Liver (tissue), 9 donors: Measurements from ENCODE around the gene BMP8A. TPM values are rescaled to one million over a fixed set of nuclear protein-coding genes. Genes with fewer than 3 reads are reported as not detected.
"Not testable (repeated sequence)": the region's sequence is repeated elsewhere in the genome, so short reads cannot be mapped to it uniquely, and the experiment has no call there.

Source experiments
- DNase-seq: peaks from one replicate; pipeline ENCODE4 v3.0.0-alpha.2; 2017; ENCODE audit warnings: low spot score
- H3K27ac ChIP-seq, 2 donors: one replicate each; pipeline ENCODE4 v1.7.0; 2013; ENCODE audit warnings: inconsistent platforms in 2 of 2, low read length in 2 of 2, control low read depth in 1 of 2, low read depth in 1 of 2, mild to moderate bottlenecking in 1 of 2
- H3K27me3 ChIP-seq, 4 donors: one replicate each; pipeline versions ENCODE4 v1.6.1 to v1.7.0; 2013; ENCODE audit warnings: low read length in 3 of 4, inconsistent platforms in 1 of 4, mild to moderate bottlenecking in 1 of 4, moderate library complexity in 1 of 4; ENCODE audit not compliant: control insufficient read depth in 4 of 4, insufficient read depth in 4 of 4
- H3K36me3 ChIP-seq, 4 donors: one replicate each; pipeline versions ENCODE4 v1.6.1 to v1.7.0; 2013; ENCODE audit warnings: low read length in 3 of 4, mild to moderate bottlenecking in 3 of 4, low read depth in 1 of 4, moderate library complexity in 1 of 4; ENCODE audit not compliant: control insufficient read depth in 4 of 4, insufficient read depth in 3 of 4
- H3K4me1 ChIP-seq, 4 donors: one replicate each; pipeline versions ENCODE4 v1.6.1 to v1.7.0; 2013; ENCODE audit warnings: low read length in 3 of 4, mild to moderate bottlenecking in 3 of 4, moderate library complexity in 1 of 4; ENCODE audit not compliant: control insufficient read depth in 4 of 4, insufficient read depth in 4 of 4
- H3K4me3 ChIP-seq, 3 donors: one replicate each; pipeline versions ENCODE4 v1.6.1 to v1.7.0; 2013; ENCODE audit warnings: low read length in 3 of 3, control low read depth in 1 of 3, low read depth in 1 of 3, mild to moderate bottlenecking in 1 of 3
- H3K9ac ChIP-seq, 2 donors: one replicate each; pipeline ENCODE4 v1.7.0; 2013; ENCODE audit warnings: low read length in 2 of 2, mild to moderate bottlenecking in 2 of 2, moderate library complexity in 2 of 2, control low read depth in 1 of 2, low read depth in 1 of 2
- H3K9me3 ChIP-seq, 4 donors: one replicate each; pipeline versions ENCODE4 v1.6.1 to v1.7.0; 2013; ENCODE audit warnings: low read length in 3 of 4; ENCODE audit not compliant: control insufficient read depth in 4 of 4
- EGR1 ChIP-seq, 2 donors: IDR thresholded peaks; 2 replicates each; pipeline ENCODE4 v1.6.1; 2016 to 2018; ENCODE audit warnings: antibody characterized with exemption in 2 of 2, low read depth in 2 of 2
- FOXA1 ChIP-seq: IDR thresholded peaks from 2 replicates; pipeline ENCODE4 v1.6.1; 2016; ENCODE audit warnings: antibody characterized with exemption
- FOXA2 ChIP-seq: IDR thresholded peaks from 2 replicates; pipeline ENCODE4 v1.6.1; 2016; ENCODE audit warnings: antibody characterized with exemption
- GABPA ChIP-seq, 2 donors: IDR thresholded peaks in 1 of 2; conservative IDR thresholded peaks in 1 of 2; 2 replicates each; pipeline ENCODE4 v1.6.1; 2016; ENCODE audit warnings: antibody characterized with exemption in 2 of 2, mild to moderate bottlenecking in 1 of 2, moderate library complexity in 1 of 2
- HNF4A ChIP-seq, 2 donors: conservative IDR thresholded peaks; 2 replicates each; pipeline ENCODE4 v1.6.1; 2016; ENCODE audit warnings: antibody characterized with exemption in 2 of 2, mild to moderate bottlenecking in 2 of 2
- HNF4G ChIP-seq: IDR thresholded peaks from 2 replicates; pipeline ENCODE4 v1.6.1; 2016; ENCODE audit warnings: antibody characterized with exemption
- JUND ChIP-seq, 2 donors: IDR thresholded peaks; 2 replicates each; pipeline ENCODE4 v1.6.1; 2016; ENCODE audit warnings: antibody characterized with exemption in 2 of 2
- NR2F2 ChIP-seq: IDR thresholded peaks from 2 replicates; pipeline ENCODE4 v1.6.1; 2016; ENCODE audit warnings: antibody characterized with exemption
- RAD21 ChIP-seq, 2 donors: IDR thresholded peaks; 2 replicates each; pipeline ENCODE4 v1.6.1; 2016; ENCODE audit warnings: antibody characterized with exemption in 2 of 2, mild to moderate bottlenecking in 2 of 2
- SP1 ChIP-seq: IDR thresholded peaks from 2 replicates; pipeline ENCODE4 v1.6.1; 2018; ENCODE audit warnings: antibody characterized with exemption, mild to moderate bottlenecking
- TAF1 ChIP-seq: conservative IDR thresholded peaks from 2 replicates; pipeline ENCODE4 v1.6.1; 2016; ENCODE audit warnings: antibody characterized with exemption, mild to moderate bottlenecking
- YY1 ChIP-seq: IDR thresholded peaks from 2 replicates; pipeline ENCODE4 v1.6.1; 2016; ENCODE audit warnings: antibody characterized with exemption, mild to moderate bottlenecking
- WGBS: extraction: QIAGEN DNeasy Blood & Tissue Kit; methylation state at CpG from one replicate; pipeline ENCODE4 v1.1.7; 2013; 5-methylcytosine and 5-hydroxymethylcytosine counted together
- polyA plus RNA-seq, 2 donors: library from polyadenylated mRNA; stranded (reverse) in 1 of 2; unstranded in 1 of 2; fragments of 200-250 nt in 1 of 2; fragments of >200 nt in 1 of 2; fragmentation: Nextera tagmentation in 1 of 2; extraction: Ambion mirVana in 1 of 2; gene quantifications; one replicate each; pipeline versions ENCODE4 v1.2.1 to v1.2.3, GENCODE V29; 2013 to 2015
- total RNA-seq, 2 donors: library from RNA; depleted of rRNA; stranded (reverse); fragments of >200 nt; gene quantifications; one replicate each; pipeline ENCODE4 v1.2.3, GENCODE V29; 2014
- TF ChIP-seq, protein P1 (sequence below): IDR thresholded peaks from 2 replicates; pipeline ENCODE4 v1.6.1; 2016; ENCODE audit warnings: antibody characterized with exemption
- TF ChIP-seq, protein P2 (sequence below): fragments of 150-350 bp; IDR thresholded peaks from 2 replicates; pipeline ENCODE4 v1.5.1; 2017; ENCODE audit warnings: improper control_type of control experiment, low read depth, low read length; ENCODE audit not compliant: missing input control
- TF ChIP-seq, protein P3 (sequence below): IDR thresholded peaks from 2 replicates; pipeline ENCODE4 v1.6.1; 2016; ENCODE audit warnings: antibody characterized with exemption
- TF ChIP-seq, protein P4 (sequence below): IDR thresholded peaks from 2 replicates; pipeline ENCODE4 v1.6.1; 2016; ENCODE audit warnings: antibody characterized with exemption, mild to moderate bottlenecking
- TF ChIP-seq, protein P5 (sequence below): IDR thresholded peaks from 2 replicates; pipeline ENCODE4 v1.6.1; 2016; ENCODE audit warnings: antibody characterized with exemption
- donor health status: healthy.
- donor health status: healthy.
- donor health status: healthy.
- donor health status: healthy.
- donor health status: healthy.

Gene BMP8A
- total and polyA plus RNA-seq, 4 donors, result not detected

DNA sequence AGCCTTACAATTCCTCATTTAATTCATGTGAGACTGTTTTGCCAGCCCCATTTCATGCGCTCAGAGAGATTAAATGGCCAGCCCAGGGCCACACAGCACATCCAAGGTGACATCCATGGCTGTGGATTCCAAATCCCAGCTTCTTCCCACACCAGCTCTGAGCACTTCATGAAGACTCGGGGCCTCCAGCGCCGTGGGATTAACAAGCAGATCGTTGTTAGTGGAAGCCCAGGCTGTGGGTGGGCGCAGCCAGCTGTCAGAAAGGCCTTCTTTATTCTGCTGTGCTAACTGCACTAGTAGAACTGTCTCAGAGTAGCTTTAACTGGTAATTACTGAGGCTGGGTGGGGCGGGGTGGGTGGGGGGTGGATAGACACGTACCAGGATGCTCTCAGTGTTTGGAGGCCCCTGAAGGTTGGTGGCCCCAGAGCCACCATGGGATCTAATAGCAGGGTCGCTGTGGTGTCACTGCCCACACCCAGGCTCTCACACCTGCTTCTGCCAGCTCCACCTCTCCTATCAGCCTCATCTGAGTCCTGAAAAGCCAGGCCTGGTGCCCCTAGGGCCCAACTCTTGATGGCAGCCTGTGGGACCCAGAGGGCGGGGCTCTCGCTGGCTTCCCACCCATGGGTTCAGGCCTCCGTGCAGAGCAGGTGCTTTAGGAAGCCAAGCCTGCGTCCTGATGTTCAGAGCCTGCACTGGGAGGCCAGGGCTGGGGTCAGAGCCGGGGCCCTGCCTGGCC is 3.4 kb downstream of the BMP8A start:
- no peak overlapping the region for H3K9ac ChIP-seq
- no peaks in the 10 kb centered on the region for H3K9me3 ChIP-seq
- H3K36me3 ChIP-seq, result no peaks in the 10 kb centered on the region
- 94% methylated on average over 13 of the region's 14 CpGs for WGBS
- H3K4me3 ChIP-seq, result no peak overlapping the region
- TF ChIP-seq FOXA1 (no peak), YY1 (no peak), NR2F2 (no peak), SP1 (no peak), GABPA (IDR thresholded peaks at IDR 0.05 in 1 of 2, conservative IDR thresholded peaks at IDR 0.05 in 1 of 2) (no peak), FOXA2 (no peak)
- TF ChIP-seq, protein P1, sequence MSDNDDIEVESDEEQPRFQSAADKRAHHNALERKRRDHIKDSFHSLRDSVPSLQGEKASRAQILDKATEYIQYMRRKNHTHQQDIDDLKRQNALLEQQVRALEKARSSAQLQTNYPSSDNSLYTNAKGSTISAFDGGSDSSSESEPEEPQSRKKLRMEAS, result no peak
- TF ChIP-seq, protein P2, sequence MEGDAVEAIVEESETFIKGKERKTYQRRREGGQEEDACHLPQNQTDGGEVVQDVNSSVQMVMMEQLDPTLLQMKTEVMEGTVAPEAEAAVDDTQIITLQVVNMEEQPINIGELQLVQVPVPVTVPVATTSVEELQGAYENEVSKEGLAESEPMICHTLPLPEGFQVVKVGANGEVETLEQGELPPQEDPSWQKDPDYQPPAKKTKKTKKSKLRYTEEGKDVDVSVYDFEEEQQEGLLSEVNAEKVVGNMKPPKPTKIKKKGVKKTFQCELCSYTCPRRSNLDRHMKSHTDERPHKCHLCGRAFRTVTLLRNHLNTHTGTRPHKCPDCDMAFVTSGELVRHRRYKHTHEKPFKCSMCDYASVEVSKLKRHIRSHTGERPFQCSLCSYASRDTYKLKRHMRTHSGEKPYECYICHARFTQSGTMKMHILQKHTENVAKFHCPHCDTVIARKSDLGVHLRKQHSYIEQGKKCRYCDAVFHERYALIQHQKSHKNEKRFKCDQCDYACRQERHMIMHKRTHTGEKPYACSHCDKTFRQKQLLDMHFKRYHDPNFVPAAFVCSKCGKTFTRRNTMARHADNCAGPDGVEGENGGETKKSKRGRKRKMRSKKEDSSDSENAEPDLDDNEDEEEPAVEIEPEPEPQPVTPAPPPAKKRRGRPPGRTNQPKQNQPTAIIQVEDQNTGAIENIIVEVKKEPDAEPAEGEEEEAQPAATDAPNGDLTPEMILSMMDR, result no peak
- TF ChIP-seq, protein P3, sequence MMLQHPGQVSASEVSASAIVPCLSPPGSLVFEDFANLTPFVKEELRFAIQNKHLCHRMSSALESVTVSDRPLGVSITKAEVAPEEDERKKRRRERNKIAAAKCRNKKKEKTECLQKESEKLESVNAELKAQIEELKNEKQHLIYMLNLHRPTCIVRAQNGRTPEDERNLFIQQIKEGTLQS, result no peak
- TF ChIP-seq, protein P4, sequence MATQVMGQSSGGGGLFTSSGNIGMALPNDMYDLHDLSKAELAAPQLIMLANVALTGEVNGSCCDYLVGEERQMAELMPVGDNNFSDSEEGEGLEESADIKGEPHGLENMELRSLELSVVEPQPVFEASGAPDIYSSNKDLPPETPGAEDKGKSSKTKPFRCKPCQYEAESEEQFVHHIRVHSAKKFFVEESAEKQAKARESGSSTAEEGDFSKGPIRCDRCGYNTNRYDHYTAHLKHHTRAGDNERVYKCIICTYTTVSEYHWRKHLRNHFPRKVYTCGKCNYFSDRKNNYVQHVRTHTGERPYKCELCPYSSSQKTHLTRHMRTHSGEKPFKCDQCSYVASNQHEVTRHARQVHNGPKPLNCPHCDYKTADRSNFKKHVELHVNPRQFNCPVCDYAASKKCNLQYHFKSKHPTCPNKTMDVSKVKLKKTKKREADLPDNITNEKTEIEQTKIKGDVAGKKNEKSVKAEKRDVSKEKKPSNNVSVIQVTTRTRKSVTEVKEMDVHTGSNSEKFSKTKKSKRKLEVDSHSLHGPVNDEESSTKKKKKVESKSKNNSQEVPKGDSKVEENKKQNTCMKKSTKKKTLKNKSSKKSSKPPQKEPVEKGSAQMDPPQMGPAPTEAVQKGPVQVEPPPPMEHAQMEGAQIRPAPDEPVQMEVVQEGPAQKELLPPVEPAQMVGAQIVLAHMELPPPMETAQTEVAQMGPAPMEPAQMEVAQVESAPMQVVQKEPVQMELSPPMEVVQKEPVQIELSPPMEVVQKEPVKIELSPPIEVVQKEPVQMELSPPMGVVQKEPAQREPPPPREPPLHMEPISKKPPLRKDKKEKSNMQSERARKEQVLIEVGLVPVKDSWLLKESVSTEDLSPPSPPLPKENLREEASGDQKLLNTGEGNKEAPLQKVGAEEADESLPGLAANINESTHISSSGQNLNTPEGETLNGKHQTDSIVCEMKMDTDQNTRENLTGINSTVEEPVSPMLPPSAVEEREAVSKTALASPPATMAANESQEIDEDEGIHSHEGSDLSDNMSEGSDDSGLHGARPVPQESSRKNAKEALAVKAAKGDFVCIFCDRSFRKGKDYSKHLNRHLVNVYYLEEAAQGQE, result no peak
- H3K4me1 ChIP-seq, result peaks cover 4 to 12% (median 8%) of the 10 kb centered on the region in 4 donors
- no peak for DNase-seq
- H3K27me3 ChIP-seq, result peaks cover 0 to 2% (median 0%) of the 10 kb centered on the region in 4 donors
- H3K27ac ChIP-seq, result no peak overlapping the region

DNA sequence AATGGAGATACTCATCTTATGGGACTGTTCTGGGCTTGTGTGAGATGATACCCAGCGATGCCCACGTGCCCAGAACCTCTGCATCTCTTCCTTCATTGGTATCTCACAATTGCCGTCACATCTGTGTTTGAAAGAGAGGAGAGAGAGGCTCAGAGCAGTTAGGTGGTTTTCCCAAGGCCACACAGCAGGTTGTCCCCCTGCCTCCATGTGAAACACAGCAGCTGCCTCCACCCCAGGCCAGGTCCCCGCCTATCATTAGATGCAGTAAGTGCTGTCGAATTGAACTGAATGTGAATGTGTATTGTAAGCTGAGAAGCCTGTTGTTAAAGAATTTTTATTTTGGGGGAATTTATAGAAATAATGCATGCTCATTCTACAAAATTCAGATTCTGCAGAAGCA is 5.1 kb downstream of the BMP8A start:
- not testable (repeated sequence) for H3K9me3 ChIP-seq, H3K4me3 ChIP-seq, H3K27me3 ChIP-seq, H3K9ac ChIP-seq, H3K27ac ChIP-seq, H3K36me3 ChIP-seq, H3K4me1 ChIP-seq, DNase-seq
- 95% methylated on average over 5 of the region's 5 CpGs for WGBS

DNA sequence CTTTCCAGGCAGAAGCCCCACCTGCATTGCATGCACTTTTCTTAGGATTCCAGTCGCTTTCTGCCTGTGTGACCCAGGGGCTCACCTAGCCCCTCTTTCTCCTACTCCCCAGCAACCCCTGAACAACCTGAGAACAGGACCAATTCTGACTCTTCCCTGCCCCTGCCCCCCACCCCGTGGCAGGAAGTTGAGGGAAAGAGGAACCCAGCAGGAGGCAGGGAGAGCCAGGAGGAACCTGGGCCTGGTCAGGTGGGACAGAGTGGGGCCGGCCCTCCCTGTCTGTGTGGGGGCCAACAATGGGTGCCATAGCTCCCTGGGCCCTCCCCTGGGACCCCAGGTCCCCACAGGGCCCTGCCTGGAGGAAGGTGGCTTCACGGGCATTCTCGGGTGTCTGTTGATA is 6.1 kb downstream of the BMP8A start:
- Histone ChIP-seq H3K4me3 (no peak overlapping the region), H3K9me3 (no peaks in the 10 kb centered on the region), H3K27ac (no peak overlapping the region), H3K27me3 (no peaks in the 10 kb centered on the region), H3K4me1 (peaks cover 0 to 2% (median 0%) of the 10 kb centered on the region in 4 donors), H3K36me3 (no peaks in the 10 kb centered on the region), H3K9ac (no peak overlapping the region)
- no peak for DNase-seq
- 73% methylated on average over 5 of the region's 5 CpGs for WGBS
- TF ChIP-seq GABPA (IDR thresholded peaks at IDR 0.05 in 1 of 2, conservative IDR thresholded peaks at IDR 0.05 in 1 of 2), result no peak
- no peak for TF ChIP-seq JUND (IDR thresholded peaks at IDR 0.05)
- no peak for TF ChIP-seq HNF4A (conservative IDR thresholded peaks at IDR 0.05)
- no peak for TF ChIP-seq NR2F2
- no peak for TF ChIP-seq RAD21 (IDR thresholded peaks at IDR 0.05)
- TF ChIP-seq, protein P5, sequence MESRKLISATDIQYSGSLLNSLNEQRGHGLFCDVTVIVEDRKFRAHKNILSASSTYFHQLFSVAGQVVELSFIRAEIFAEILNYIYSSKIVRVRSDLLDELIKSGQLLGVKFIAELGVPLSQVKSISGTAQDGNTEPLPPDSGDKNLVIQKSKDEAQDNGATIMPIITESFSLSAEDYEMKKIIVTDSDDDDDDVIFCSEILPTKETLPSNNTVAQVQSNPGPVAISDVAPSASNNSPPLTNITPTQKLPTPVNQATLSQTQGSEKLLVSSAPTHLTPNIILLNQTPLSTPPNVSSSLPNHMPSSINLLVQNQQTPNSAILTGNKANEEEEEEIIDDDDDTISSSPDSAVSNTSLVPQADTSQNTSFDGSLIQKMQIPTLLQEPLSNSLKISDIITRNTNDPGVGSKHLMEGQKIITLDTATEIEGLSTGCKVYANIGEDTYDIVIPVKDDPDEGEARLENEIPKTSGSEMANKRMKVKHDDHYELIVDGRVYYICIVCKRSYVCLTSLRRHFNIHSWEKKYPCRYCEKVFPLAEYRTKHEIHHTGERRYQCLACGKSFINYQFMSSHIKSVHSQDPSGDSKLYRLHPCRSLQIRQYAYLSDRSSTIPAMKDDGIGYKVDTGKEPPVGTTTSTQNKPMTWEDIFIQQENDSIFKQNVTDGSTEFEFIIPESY, result no peak
- no peak for TF ChIP-seq HNF4G
- TF ChIP-seq, protein P1, result no peak
- TF ChIP-seq FOXA2, result no peak
- no peak for TF ChIP-seq TAF1
- TF ChIP-seq, protein P2, result no peak
- TF ChIP-seq EGR1 (IDR thresholded peaks at IDR 0.05; ENCODE audit: low read depth in 2 of 2), result no peak
